ENCODE results near the gene PPIH. TPM values are rescaled to one million over a fixed set of nuclear protein-coding genes. Genes with fewer than 3 reads are reported as not detected.
A peak's percentile ranks its signal among the peaks of the same experiment; 100 is the strongest.

PPIH gene
- total and polyA plus RNA-seq, 2 experiments from 2014 or later = 66.5 to 122 TPM

GRCh38 chr1:42689912-42690311, 31.7 kb downstream of the PPIH start (continued):
- no peak for TF ChIP-seq REST (IDR thresholded peaks at IDR 0.05; ENCODE audit: unreplicated experiment)

GRCh38 chr1:42690477-42691156, 32.4 kb downstream of the PPIH start:
- peak overlapping the region; percentile 24; the same call in 1 of the 3 replicates for H3K4me3 Mint-ChIP-seq
- Histone ChIP-seq H3K79me2 (replicated peaks; ENCODE audit: insufficient read depth) (peaks cover 100% of the 10 kb centered on the region), H3K4me3 (no peak overlapping the region), H3K27me3 (ENCODE audit: insufficient read depth) (no peaks in the 10 kb centered on the region), H3K9me2 (ENCODE audit: insufficient read depth) (no peaks in the 10 kb centered on the region), H4K20me1 (replicated peaks; ENCODE audit: insufficient read depth) (peaks cover 99% of the 10 kb centered on the region), H3K4me2 (peak overlapping the region; percentile 22; the same call in 1 of the 2 replicates), H2AFZ (no peak overlapping the region), H3K4me1 (ENCODE audit: insufficient read depth) (peaks cover 43% of the 10 kb centered on the region), H3K36me3 (ENCODE audit: insufficient read depth) (peaks cover 26% of the 10 kb centered on the region), H3F3A (replicated peaks; ENCODE audit: low read depth) (0 out of 2 replicates have a peak, but pooled peaks cover 3% of the 10 kb centered on the region), H3K27ac (ENCODE audit: low read depth) (no peak overlapping the region; the same call in 1 of the 2 replicates)
- no peaks in the 10 kb centered on the region for H3K27me3 Mint-ChIP-seq (ENCODE audit: insufficient read depth, low read depth, poor library complexity)
- no peak overlapping the region for H3K27ac Mint-ChIP-seq
- ATAC-seq (no peak), DNase-seq (ENCODE audit: low spot score) (no peak)
- peaks cover 61% of the 10 kb centered on the region for H3K4me1 Mint-ChIP-seq
- H3K36me3 Mint-ChIP-seq (ENCODE audit: low read depth) = peaks cover 56% of the 10 kb centered on the region
- TF ChIP-seq ETS1 (IDR thresholded peaks at IDR 0.05) = no peak
- TF ChIP-seq CTCF (conservative IDR thresholded peaks at IDR 0.05; ENCODE audit: low read depth in 2 of 2) = 0 out of 4 replicates have a peak, but pooled peaks have one; percentile 3 to 20
- no peaks in the 10 kb centered on the region for H3K9me3 Mint-ChIP-seq

GRCh38 chr1:42691157-42691498, 32.9 kb downstream of the PPIH start:
- peaks cover 26% of the 10 kb centered on the region; the same call in 1 of the 2 replicates for H3K36me3 ChIP-seq (ENCODE audit: insufficient read depth)
- TF ChIP-seq JUNB (IDR thresholded peaks at IDR 0.05; ENCODE audit: unreplicated experiment) = no peak
- TF ChIP-seq ZNF462 (CRISPR knock-in tag; IDR thresholded peaks at IDR 0.05) = no peak

More at GRCh38 chr1:42691157-42691498, 32.9 kb downstream of the PPIH start:
- Mint-ChIP-seq H3K27me3 (ENCODE audit: insufficient read depth, low read depth, poor library complexity) (no peaks in the 10 kb centered on the region), H3K36me3 (ENCODE audit: low read depth) (peaks cover 57% of the 10 kb centered on the region), H3K4me3 (no peak overlapping the region), H3K9me3 (no peaks in the 10 kb centered on the region), H3K4me1 (peaks cover 57% of the 10 kb centered on the region), H3K27ac (no peak overlapping the region)
- no peaks in the 10 kb centered on the region for H3K9me2 ChIP-seq (ENCODE audit: insufficient read depth)
- peaks cover 94% of the 10 kb centered on the region for H4K20me1 ChIP-seq (replicated peaks; ENCODE audit: insufficient read depth)
- H2AFZ ChIP-seq = no peak overlapping the region
- 0 out of 2 replicates have a peak, but pooled peaks cover 3% of the 10 kb centered on the region for H3F3A ChIP-seq (replicated peaks; ENCODE audit: low read depth)
- peaks cover 100% of the 10 kb centered on the region for H3K79me2 ChIP-seq (replicated peaks; ENCODE audit: insufficient read depth)
- DNase-seq (ENCODE audit: low spot score) (no peak), ATAC-seq (no peak)
- no peak overlapping the region; the same call in 1 of the 2 replicates for H3K27ac ChIP-seq (ENCODE audit: low read depth)
- H3K4me3 ChIP-seq = no peak overlapping the region
- peak overlapping the region; percentile 22; the same call in 1 of the 2 replicates for H3K4me2 ChIP-seq
- H3K27me3 ChIP-seq (ENCODE audit: insufficient read depth) = no peaks in the 10 kb centered on the region
- H3K4me1 ChIP-seq (ENCODE audit: insufficient read depth) = peaks cover 38% of the 10 kb centered on the region

Measured in GM23338 (cell line).